ENCODE measurements around the gene C1orf52. TPM values are rescaled to one million over a fixed set of nuclear protein-coding genes. Genes with fewer than 3 reads are reported as not detected.

C1orf52 gene
- total RNA-seq, 1 donor from 2014 or later = 22.5 TPM

- TF ChIP-seq CTCF (IDR thresholded peaks at IDR 0.05) = no peak
- intact Hi-C loops (cut with DNase I) = no loop called here
- Histone ChIP-seq H3K4me1 (peaks cover 27% of the 10 kb centered on the region), H3K27ac (no peak overlapping the region), H3K4me3 (no peak overlapping the region), H3K27me3 (no peaks in the 10 kb centered on the region), H3K9me3 (no peaks in the 10 kb centered on the region), H3K36me3 (no peaks in the 10 kb centered on the region)
- no peak for ATAC-seq
- no peak for DNase-seq
These were observed 35.6 kb upstream of the C1orf52 start for GRCh38 chr1:85295006-85295431.

GRCh38 chr1:85290826-85291225 lies 31.4 kb upstream of the C1orf52 start:
- ATAC-seq (no peak), DNase-seq (no peak)
- Histone ChIP-seq H3K4me1 (peaks cover 4% of the 10 kb centered on the region), H3K9me3 (no peaks in the 10 kb centered on the region), H3K27me3 (no peaks in the 10 kb centered on the region), H3K27ac (no peak overlapping the region), H3K4me3 (no peak overlapping the region), H3K36me3 (no peaks in the 10 kb centered on the region)
- no peak for TF ChIP-seq CTCF (IDR thresholded peaks at IDR 0.05)
- intact Hi-C loops (cut with DNase I) = no loop called here

- intact Hi-C loops (cut with DNase I) = no loop called here
- no peak for ATAC-seq
- no peaks in the 10 kb centered on the region for H3K27me3 ChIP-seq
- no peak overlapping the region for H3K27ac ChIP-seq
- peaks cover 1% of the 10 kb centered on the region for H3K4me1 ChIP-seq
- H3K9me3 ChIP-seq = no peaks in the 10 kb centered on the region
- no peak for DNase-seq
- H3K36me3 ChIP-seq = no peaks in the 10 kb centered on the region
- no peak for TF ChIP-seq CTCF (IDR thresholded peaks at IDR 0.05)
- H3K4me3 ChIP-seq = no peak overlapping the region
These were observed 30.4 kb upstream of the C1orf52 start for GRCh38 chr1:85289848-85290335.

GRCh38 chr1:85289207-85289847 lies 29.9 kb upstream of the C1orf52 start:
- ATAC-seq = no peak
- DNase-seq = no peak
- no peaks in the 10 kb centered on the region for H3K4me1 ChIP-seq
- H3K9me3 ChIP-seq = no peaks in the 10 kb centered on the region
- intact Hi-C loops (cut with DNase I) = no loop called here
- H3K27ac ChIP-seq = no peak overlapping the region
- no peaks in the 10 kb centered on the region for H3K27me3 ChIP-seq
- no peak for TF ChIP-seq CTCF (IDR thresholded peaks at IDR 0.05)
- no peak overlapping the region for H3K4me3 ChIP-seq
- no peaks in the 10 kb centered on the region for H3K36me3 ChIP-seq

GRCh38 chr1:85284202-85284601 lies 24.7 kb upstream of the C1orf52 start:
- no peaks in the 10 kb centered on the region for H3K9me3 ChIP-seq
- TF ChIP-seq CTCF (IDR thresholded peaks at IDR 0.05) = no peak
- intact Hi-C loops (cut with DNase I) = no loop called here
- peaks cover 6% of the 10 kb centered on the region for H3K4me1 ChIP-seq
- no peaks in the 10 kb centered on the region for H3K36me3 ChIP-seq
- no peak overlapping the region for H3K4me3 ChIP-seq
- no peak overlapping the region for H3K27ac ChIP-seq
- DNase-seq (no peak), ATAC-seq (no peak)
- H3K27me3 ChIP-seq = no peaks in the 10 kb centered on the region

All from upper lobe of right lung (tissue), 1 donor.